IPS-11a (cell line): Measurements from ENCODE around the gene HOXA4.

Experiments
- H3K4me3 ChIP-seq: one replicate; pipeline ENCODE4 v1.5.1; 2013; ENCODE audit warnings: low read depth, low read length, control low read depth

HOXA4 gene

GRCh38 chr7:27158436-27159265 is 28.1 kb upstream of the HOXA4 start:
- no peak overlapping the region for H3K4me3 ChIP-seq

GRCh38 chr7:27157702-27158431 is 27.3 kb upstream of the HOXA4 start:
- no peak overlapping the region for H3K4me3 ChIP-seq

GRCh38 chr7:27156916-27157701 is 26.6 kb upstream of the HOXA4 start:
- no peak overlapping the region for H3K4me3 ChIP-seq

- peak within 1 kb of the TSS; percentile 27 for H3K4me3 ChIP-seq
Measured at GRCh38 chr7:27156508-27156898, 25.9 kb upstream of the HOXA4 start, which contains the start of gene HOXA7. Gene HOXA7, minus strand, starts transcription at chr7:27156675. Its CDS starts 130 bp downstream, at chr7:27156545.

- peak overlapping the region; percentile 27 for H3K4me3 ChIP-seq
Measured at GRCh38 chr7:27155816-27156507, 25.4 kb upstream of the HOXA4 start.

GRCh38 chr7:27154901-27155815 is 24.6 kb upstream of the HOXA4 start:
- no peak overlapping the region for H3K4me3 ChIP-seq

- no peak overlapping the region for H3K4me3 ChIP-seq
Measured at GRCh38 chr7:27154369-27154768, 23.8 kb upstream of the HOXA4 start.

GRCh38 chr7:27153526-27153925 is 23.0 kb upstream of the HOXA4 start:
- H3K4me3 ChIP-seq, result no peak overlapping the region

GRCh38 chr7:27152816-27153442 is 22.4 kb upstream of the HOXA4 start:
- H3K4me3 ChIP-seq, result no peak overlapping the region

GRCh38 chr7:27151931-27152815 is 21.6 kb upstream of the HOXA4 start, which contains the start of gene HOXA3:
Gene HOXA3, minus strand, starts transcription at chr7:27152583. Its CDS starts 41,943 bp downstream, at chr7:27110640.
- no peak within 1 kb of the TSS for H3K4me3 ChIP-seq

GRCh38 chr7:27151341-27151930 is 20.9 kb upstream of the HOXA4 start:
- no peak overlapping the region for H3K4me3 ChIP-seq

GRCh38 chr7:27150568-27151340 is 20.2 kb upstream of the HOXA4 start:
- no peak overlapping the region for H3K4me3 ChIP-seq

- no peak overlapping the region for H3K4me3 ChIP-seq
Measured at GRCh38 chr7:27149842-27150567, 19.4 kb upstream of the HOXA4 start.

GRCh38 chr7:27148756-27149641 is 18.4 kb upstream of the HOXA4 start:
- no peak overlapping the region for H3K4me3 ChIP-seq

GRCh38 chr7:27148031-27148755 is 17.6 kb upstream of the HOXA4 start:
- H3K4me3 ChIP-seq, result no peak overlapping the region
